ENCODE results near the gene MED16. TPM values are rescaled to one million over a fixed set of nuclear protein-coding genes. Genes with fewer than 3 reads are reported as not detected.

The MED16 gene
- total and polyA plus RNA-seq, 2 of the 13 experiments (the other 11 are each of a cell fraction or from before 2014, with no cell fraction given), result 13.3 to 14.8 TPM

DNA sequence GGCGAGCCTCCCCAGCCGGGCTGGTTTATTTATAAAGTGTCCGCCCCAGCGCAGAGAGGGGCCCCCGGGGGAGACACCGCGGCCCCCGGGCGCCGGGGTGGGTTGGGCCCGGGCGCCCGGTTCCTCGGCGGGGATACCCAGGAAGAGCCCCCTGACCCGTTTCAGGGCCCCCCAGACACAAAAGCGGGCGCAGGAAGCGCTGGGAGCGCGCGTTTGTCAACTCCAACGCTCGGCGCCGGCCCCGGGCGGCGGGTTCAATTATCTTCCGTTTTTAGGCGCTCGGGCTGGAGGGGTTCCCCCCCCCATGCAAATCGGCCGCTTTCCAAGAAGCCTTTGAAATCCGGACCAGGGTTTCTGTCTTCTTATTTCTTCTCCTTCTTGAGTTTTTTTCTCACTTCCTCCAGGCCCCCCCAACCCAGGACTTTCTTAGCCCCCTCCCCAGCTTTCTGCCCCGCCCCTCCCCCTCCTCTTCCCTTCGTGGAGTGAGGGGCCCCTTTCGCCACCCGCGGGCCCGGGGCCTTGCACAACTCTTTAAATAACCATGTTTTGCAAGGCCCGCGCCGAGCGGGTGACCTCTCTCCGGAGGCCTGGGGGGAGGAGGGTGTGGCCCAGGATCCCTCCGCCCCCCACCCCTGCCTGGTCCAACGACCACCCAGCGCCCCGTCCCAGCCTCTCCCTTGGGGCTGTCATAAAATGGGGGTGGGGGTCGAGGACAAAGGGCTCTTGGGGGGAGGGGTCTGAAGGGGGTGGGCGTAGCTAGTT, 33.8 kb upstream of the MED16 start (continued):
- TF ChIP-seq ZNF652 (CRISPR knock-in tag; IDR thresholded peaks at IDR 0.05; ENCODE audit: borderline replicate concordance, low read depth), result no peak
- no peak for TF ChIP-seq ZNF879 (CRISPR knock-in tag; IDR thresholded peaks at IDR 0.05)
- TF ChIP-seq, protein P1, sequence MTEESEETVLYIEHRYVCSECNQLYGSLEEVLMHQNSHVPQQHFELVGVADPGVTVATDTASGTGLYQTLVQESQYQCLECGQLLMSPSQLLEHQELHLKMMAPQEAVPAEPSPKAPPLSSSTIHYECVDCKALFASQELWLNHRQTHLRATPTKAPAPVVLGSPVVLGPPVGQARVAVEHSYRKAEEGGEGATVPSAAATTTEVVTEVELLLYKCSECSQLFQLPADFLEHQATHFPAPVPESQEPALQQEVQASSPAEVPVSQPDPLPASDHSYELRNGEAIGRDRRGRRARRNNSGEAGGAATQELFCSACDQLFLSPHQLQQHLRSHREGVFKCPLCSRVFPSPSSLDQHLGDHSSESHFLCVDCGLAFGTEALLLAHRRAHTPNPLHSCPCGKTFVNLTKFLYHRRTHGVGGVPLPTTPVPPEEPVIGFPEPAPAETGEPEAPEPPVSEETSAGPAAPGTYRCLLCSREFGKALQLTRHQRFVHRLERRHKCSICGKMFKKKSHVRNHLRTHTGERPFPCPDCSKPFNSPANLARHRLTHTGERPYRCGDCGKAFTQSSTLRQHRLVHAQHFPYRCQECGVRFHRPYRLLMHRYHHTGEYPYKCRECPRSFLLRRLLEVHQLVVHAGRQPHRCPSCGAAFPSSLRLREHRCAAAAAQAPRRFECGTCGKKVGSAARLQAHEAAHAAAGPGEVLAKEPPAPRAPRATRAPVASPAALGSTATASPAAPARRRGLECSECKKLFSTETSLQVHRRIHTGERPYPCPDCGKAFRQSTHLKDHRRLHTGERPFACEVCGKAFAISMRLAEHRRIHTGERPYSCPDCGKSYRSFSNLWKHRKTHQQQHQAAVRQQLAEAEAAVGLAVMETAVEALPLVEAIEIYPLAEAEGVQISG (CRISPR knock-in tag; IDR thresholded peaks at IDR 0.05), result peak; percentile 12; the same call in 1 of the 2 replicates
- no peak for TF ChIP-seq ZNF556 (CRISPR knock-in tag; IDR thresholded peaks at IDR 0.05; ENCODE audit: borderline replicate concordance)
- no peak for TF ChIP-seq ZNF329 (CRISPR knock-in tag; IDR thresholded peaks at IDR 0.05; ENCODE audit: low read depth)
- TF ChIP-seq, protein P2, sequence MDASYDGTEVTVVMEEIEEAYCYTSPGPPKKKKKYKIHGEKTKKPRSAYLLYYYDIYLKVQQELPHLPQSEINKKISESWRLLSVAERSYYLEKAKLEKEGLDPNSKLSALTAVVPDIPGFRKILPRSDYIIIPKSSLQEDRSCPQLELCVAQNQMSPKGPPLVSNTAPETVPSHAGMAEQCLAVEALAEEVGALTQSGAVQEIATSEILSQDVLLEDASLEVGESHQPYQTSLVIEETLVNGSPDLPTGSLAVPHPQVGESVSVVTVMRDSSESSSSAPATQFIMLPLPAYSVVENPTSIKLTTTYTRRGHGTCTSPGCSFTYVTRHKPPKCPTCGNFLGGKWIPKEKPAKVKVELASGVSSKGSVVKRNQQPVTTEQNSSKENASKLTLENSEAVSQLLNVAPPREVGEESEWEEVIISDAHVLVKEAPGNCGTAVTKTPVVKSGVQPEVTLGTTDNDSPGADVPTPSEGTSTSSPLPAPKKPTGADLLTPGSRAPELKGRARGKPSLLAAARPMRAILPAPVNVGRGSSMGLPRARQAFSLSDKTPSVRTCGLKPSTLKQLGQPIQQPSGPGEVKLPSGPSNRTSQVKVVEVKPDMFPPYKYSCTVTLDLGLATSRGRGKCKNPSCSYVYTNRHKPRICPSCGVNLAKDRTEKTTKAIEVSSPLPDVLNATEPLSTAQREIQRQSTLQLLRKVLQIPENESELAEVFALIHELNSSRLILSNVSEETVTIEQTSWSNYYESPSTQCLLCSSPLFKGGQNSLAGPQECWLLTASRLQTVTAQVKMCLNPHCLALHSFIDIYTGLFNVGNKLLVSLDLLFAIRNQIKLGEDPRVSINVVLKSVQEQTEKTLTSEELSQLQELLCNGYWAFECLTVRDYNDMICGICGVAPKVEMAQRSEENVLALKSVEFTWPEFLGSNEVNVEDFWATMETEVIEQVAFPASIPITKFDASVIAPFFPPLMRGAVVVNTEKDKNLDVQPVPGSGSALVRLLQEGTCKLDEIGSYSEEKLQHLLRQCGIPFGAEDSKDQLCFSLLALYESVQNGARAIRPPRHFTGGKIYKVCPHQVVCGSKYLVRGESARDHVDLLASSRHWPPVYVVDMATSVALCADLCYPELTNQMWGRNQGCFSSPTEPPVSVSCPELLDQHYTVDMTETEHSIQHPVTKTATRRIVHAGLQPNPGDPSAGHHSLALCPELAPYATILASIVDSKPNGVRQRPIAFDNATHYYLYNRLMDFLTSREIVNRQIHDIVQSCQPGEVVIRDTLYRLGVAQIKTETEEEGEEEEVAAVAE (CRISPR knock-in tag; IDR thresholded peaks at IDR 0.05; ENCODE audit: borderline replicate concordance), result no peak
- TF ChIP-seq, protein P3, sequence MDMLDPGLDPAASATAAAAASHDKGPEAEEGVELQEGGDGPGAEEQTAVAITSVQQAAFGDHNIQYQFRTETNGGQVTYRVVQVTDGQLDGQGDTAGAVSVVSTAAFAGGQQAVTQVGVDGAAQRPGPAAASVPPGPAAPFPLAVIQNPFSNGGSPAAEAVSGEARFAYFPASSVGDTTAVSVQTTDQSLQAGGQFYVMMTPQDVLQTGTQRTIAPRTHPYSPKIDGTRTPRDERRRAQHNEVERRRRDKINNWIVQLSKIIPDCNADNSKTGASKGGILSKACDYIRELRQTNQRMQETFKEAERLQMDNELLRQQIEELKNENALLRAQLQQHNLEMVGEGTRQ (IDR thresholded peaks at IDR 0.05; ENCODE audit: low read depth, low read length), result no peak
- TF ChIP-seq, protein P3 (CRISPR knock-in tag; IDR thresholded peaks at IDR 0.05; ENCODE audit: borderline replicate concordance), result no peak
- TF ChIP-seq, protein P4, sequence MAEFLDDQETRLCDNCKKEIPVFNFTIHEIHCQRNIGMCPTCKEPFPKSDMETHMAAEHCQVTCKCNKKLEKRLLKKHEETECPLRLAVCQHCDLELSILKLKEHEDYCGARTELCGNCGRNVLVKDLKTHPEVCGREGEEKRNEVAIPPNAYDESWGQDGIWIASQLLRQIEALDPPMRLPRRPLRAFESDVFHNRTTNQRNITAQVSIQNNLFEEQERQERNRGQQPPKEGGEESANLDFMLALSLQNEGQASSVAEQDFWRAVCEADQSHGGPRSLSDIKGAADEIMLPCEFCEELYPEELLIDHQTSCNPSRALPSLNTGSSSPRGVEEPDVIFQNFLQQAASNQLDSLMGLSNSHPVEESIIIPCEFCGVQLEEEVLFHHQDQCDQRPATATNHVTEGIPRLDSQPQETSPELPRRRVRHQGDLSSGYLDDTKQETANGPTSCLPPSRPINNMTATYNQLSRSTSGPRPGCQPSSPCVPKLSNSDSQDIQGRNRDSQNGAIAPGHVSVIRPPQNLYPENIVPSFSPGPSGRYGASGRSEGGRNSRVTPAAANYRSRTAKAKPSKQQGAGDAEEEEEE (CRISPR knock-in tag; IDR thresholded peaks at IDR 0.05; ENCODE audit: borderline replicate concordance), result no peak
- no peak for TF ChIP-seq ZNF33A (CRISPR knock-in tag; IDR thresholded peaks at IDR 0.05; ENCODE audit: borderline replicate concordance)
- no peak for TF ChIP-seq PCBP2 (optimal IDR thresholded peaks at IDR 0.05; ENCODE audit: low read depth, low read length, poor library complexity, severe bottlenecking)
- no peak for TF ChIP-seq PTBP1 (IDR thresholded peaks at IDR 0.05; ENCODE audit: low read depth, low read length, poor library complexity, severe bottlenecking)
- TF ChIP-seq KLF9 (CRISPR knock-in tag; IDR thresholded peaks at IDR 0.05; ENCODE audit: low read depth), result no peak
- no peak for TF ChIP-seq ZNF292 (CRISPR knock-in tag; IDR thresholded peaks at IDR 0.05; ENCODE audit: borderline replicate concordance, low read depth)
- no peak for TF ChIP-seq ZNF816 (CRISPR knock-in tag; IDR thresholded peaks at IDR 0.05; ENCODE audit: borderline replicate concordance)
- no peak for TF ChIP-seq SMARCE1 (IDR thresholded peaks at IDR 0.05; ENCODE audit: borderline replicate concordance)
- no peak for TF ChIP-seq ZNF552 (CRISPR knock-in tag; IDR thresholded peaks at IDR 0.05; ENCODE audit: borderline replicate concordance)
- no peak for TF ChIP-seq HHEX (CRISPR knock-in tag; IDR thresholded peaks at IDR 0.05)
